CD4-positive, alpha-beta memory T cell (primary cell): ENCODE data around the gene JCAD. TPM values are rescaled to one million over a fixed set of nuclear protein-coding genes. Genes with fewer than 3 reads are reported as not detected.

Experiments used
- CTCF ChIA-PET: fragments of 350-600 bp; sonication (Branson Sonifier 250); formaldehyde crosslinking; loops from one replicate; lab custom pipeline; 2021; ENCODE audit warnings: inconsistent platforms; ENCODE audit not compliant: partially characterized antibody; lab: Charles Lee
- POLR2A ChIA-PET: fragments of 350-600 bp; sonication (Branson Sonifier 250); formaldehyde crosslinking; loops from one replicate; lab custom pipeline; 2021; ENCODE audit not compliant: partially characterized antibody; lab: Charles Lee
- DNase-seq, 5 donors: peaks; one replicate each; pipeline versions ENCODE4 v3.0.0 to v3.0.0-alpha.2; 2020 to 2022; ENCODE audit warnings: mixed read lengths in 1 of 5
- H3K27ac ChIP-seq: one replicate; pipeline ENCODE4 v1.7.0; 2013; ENCODE audit warnings: low read depth, low read length
- H3K27me3 ChIP-seq: 2 replicates; pipeline ENCODE4 v1.7.0; 2013; ENCODE audit warnings: mild to moderate bottlenecking, low read length, moderate library complexity; ENCODE audit not compliant: insufficient read depth
- H3K36me3 ChIP-seq: 2 replicates; pipeline ENCODE4 v1.7.0; 2013; ENCODE audit warnings: mild to moderate bottlenecking, low read length, moderate library complexity; ENCODE audit not compliant: insufficient read depth
- H3K4me1 ChIP-seq: 2 replicates; pipeline ENCODE4 v1.7.0; 2013; ENCODE audit warnings: mild to moderate bottlenecking, low read length, moderate library complexity; ENCODE audit not compliant: insufficient read depth
- H3K4me3 ChIP-seq, 2 donors: one replicate each; pipeline ENCODE4 v1.7.0; 2013; ENCODE audit warnings: low read length in 2 of 2, mild to moderate bottlenecking in 1 of 2
- H3K9me3 ChIP-seq, 2 donors: one replicate each; pipeline ENCODE4 v1.7.0; 2013; ENCODE audit warnings: low read length in 2 of 2, control low read depth in 1 of 2; ENCODE audit not compliant: control insufficient read depth in 1 of 2
- H3K27ac Mint-ChIP-seq, 7 donors: one replicate each; pipeline ENCODE4 v1.8.0; 2020 to 2021; ENCODE audit warnings: mixed read lengths in 7 of 7, mild to moderate bottlenecking in 6 of 7, inconsistent platforms in 3 of 7, moderate library complexity in 3 of 7
- H3K27me3 Mint-ChIP-seq, 2 donors: one replicate each; pipeline ENCODE4 v1.8.0; 2020 to 2021; ENCODE audit warnings: mixed read lengths in 2 of 2
- H3K36me3 Mint-ChIP-seq, 2 donors: one replicate each; pipeline ENCODE4 v1.8.0; 2020 to 2021; ENCODE audit warnings: mixed read lengths in 2 of 2, inconsistent platforms in 1 of 2, mild to moderate bottlenecking in 1 of 2
- H3K4me1 Mint-ChIP-seq, 4 donors: one replicate each; pipeline ENCODE4 v1.8.0; 2020 to 2021; ENCODE audit warnings: mixed read lengths in 4 of 4, mild to moderate bottlenecking in 1 of 4
- H3K4me3 Mint-ChIP-seq, 8 donors: one replicate each; pipeline ENCODE4 v1.8.0; 2020 to 2021; ENCODE audit warnings: mixed read lengths in 8 of 8, mild to moderate bottlenecking in 7 of 8, moderate library complexity in 6 of 8, inconsistent platforms in 3 of 8
- H3K9me3 Mint-ChIP-seq, 8 donors: one replicate each; pipeline ENCODE4 v1.8.0; 2020 to 2021; ENCODE audit warnings: mixed read lengths in 8 of 8, mild to moderate bottlenecking in 5 of 8, inconsistent platforms in 3 of 8, moderate library complexity in 1 of 8
- intact Hi-C: fragments of 100-400 bp; cut with micrococcal nuclease; formaldehyde crosslinking; loops from one replicate; pipeline ENCODE4 v1.15.1; 2023
- polyA plus RNA-seq, 2 donors: library from polyadenylated mRNA; unstranded; fragments of 300-500 nt; fragmentation: Illumina TruSeq; gene quantifications; one replicate each; pipeline ENCODE4 v1.2.3, GENCODE V29; 2021
- total RNA-seq, 2 experiments: library from RNA; stranded (reverse); gene quantifications; one replicate each; pipeline ENCODE4 v1.2.3, GENCODE V29; 2021

JCAD gene
- total and polyA plus RNA-seq, 4 experiments from 2014 or later, result not detected

- H3K4me3 ChIP-seq, result no peak overlapping the region
- no peak overlapping the region for H3K4me3 Mint-ChIP-seq
- no peak overlapping the region for H3K27ac Mint-ChIP-seq
- peaks cover 7 to 21% of the 10 kb centered on the region in 2 donors for H3K27me3 Mint-ChIP-seq
- no peaks in the 10 kb centered on the region for H3K36me3 Mint-ChIP-seq
- no peak overlapping the region for H3K27ac ChIP-seq
- CTCF ChIA-PET, result interaction anchor here (1.6 kb wide), 1 partner anchor 26 kb away, joined by 3 read pairs; no protein-coding TSS in a partner anchor
- H3K36me3 ChIP-seq, result no peaks in the 10 kb centered on the region
- H3K4me1 Mint-ChIP-seq, result no peaks in the 10 kb centered on the region
- H3K9me3 Mint-ChIP-seq, result peaks cover 0 to 12% (median 8%) of the 10 kb centered on the region in 8 donors
- no peak for DNase-seq
- no peaks in the 10 kb centered on the region for H3K4me1 ChIP-seq
- H3K9me3 ChIP-seq, result no peaks in the 10 kb centered on the region
- intact Hi-C loops, result no loop called here
- POLR2A ChIA-PET, result no interaction called here
- no peaks in the 10 kb centered on the region for H3K27me3 ChIP-seq
Observed at GRCh38 chr10:29976134-29976533, 83.3 kb downstream of the JCAD start.

GRCh38 chr10:29974773-29975172 is 84.6 kb downstream of the JCAD start:
- Histone ChIP-seq H3K4me3 (no peak overlapping the region), H3K27me3 (no peaks in the 10 kb centered on the region), H3K36me3 (no peaks in the 10 kb centered on the region), H3K4me1 (no peaks in the 10 kb centered on the region), H3K9me3 (no peaks in the 10 kb centered on the region), H3K27ac (no peak overlapping the region)
- Mint-ChIP-seq H3K4me1 (no peaks in the 10 kb centered on the region), H3K4me3 (no peak overlapping the region), H3K27ac (no peak overlapping the region), H3K9me3 (peaks cover 0 to 12% (median 8%) of the 10 kb centered on the region in 8 donors), H3K36me3 (no peaks in the 10 kb centered on the region), H3K27me3 (peaks cover 7 to 19% of the 10 kb centered on the region in 2 donors)
- ChIA-PET POLR2A (no interaction called here), CTCF (no interaction called here)
- intact Hi-C loops, result no loop called here
- no peak for DNase-seq

DNA sequence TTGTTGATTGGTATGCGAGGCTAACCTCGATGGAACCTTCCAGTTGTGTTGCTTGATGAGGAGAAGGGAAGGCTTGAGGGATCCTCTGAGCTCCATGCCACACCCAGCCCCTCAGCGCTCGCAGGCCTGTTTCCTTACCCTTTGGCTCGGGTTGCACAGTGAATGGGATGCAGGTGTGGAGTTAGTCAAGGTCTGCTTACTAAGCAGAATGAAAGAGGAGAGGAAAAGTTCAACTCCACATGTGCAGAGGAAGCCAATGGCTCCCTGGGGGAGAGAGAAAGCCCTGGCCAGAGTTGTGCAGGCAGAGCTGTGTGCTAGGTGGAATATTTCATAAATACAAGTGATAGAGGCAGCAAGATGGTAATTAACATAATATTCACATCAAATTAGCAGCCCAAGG is 85.5 kb downstream of the JCAD start:
- Histone ChIP-seq H3K4me1 (no peaks in the 10 kb centered on the region), H3K27me3 (no peaks in the 10 kb centered on the region), H3K9me3 (no peaks in the 10 kb centered on the region), H3K27ac (no peak overlapping the region), H3K4me3 (no peak overlapping the region), H3K36me3 (no peaks in the 10 kb centered on the region)
- CTCF ChIA-PET, result no interaction called here
- H3K27ac Mint-ChIP-seq, result no peak overlapping the region
- H3K4me3 Mint-ChIP-seq, result no peak overlapping the region
- H3K36me3 Mint-ChIP-seq, result no peaks in the 10 kb centered on the region
- H3K9me3 Mint-ChIP-seq, result peaks cover 0 to 12% (median 8%) of the 10 kb centered on the region in 8 donors
- intact Hi-C loops, result no loop called here
- DNase-seq, result no peak
- peaks cover 7 to 20% of the 10 kb centered on the region in 2 donors for H3K27me3 Mint-ChIP-seq
- POLR2A ChIA-PET, result no interaction called here
- no peaks in the 10 kb centered on the region for H3K4me1 Mint-ChIP-seq

DNA sequence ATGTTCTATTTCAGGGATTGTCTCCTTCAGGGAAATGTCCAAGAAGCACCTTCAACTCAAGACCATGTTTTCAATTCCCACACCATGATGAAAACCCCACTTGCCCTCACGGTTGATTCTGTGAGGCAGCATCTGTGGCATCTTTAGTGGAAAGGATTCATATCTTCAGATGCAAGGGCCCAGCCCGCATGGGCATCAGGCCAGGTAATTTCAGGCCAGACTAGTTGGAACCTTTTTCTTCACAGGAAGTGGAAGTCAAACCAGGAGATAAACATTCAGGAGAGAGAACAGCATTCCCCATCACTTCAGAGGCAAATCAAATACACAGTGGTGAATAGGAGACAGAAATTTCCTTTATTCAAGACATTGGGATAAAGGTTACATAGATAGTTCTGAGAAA is 88.8 kb downstream of the JCAD start:
- ChIA-PET POLR2A (no interaction called here), CTCF (no interaction called here)
- Histone ChIP-seq H3K4me3 (no peak overlapping the region), H3K36me3 (no peaks in the 10 kb centered on the region), H3K9me3 (no peaks in the 10 kb centered on the region), H3K4me1 (no peaks in the 10 kb centered on the region), H3K27me3 (no peaks in the 10 kb centered on the region), H3K27ac (no peak overlapping the region)
- no peak for DNase-seq
- intact Hi-C loops, result no loop called here
- Mint-ChIP-seq H3K27ac (no peak overlapping the region), H3K27me3 (peaks cover 0 to 10% of the 10 kb centered on the region in 2 donors), H3K36me3 (no peaks in the 10 kb centered on the region), H3K4me1 (no peaks in the 10 kb centered on the region), H3K9me3 (peaks cover 0 to 12% (median 8%) of the 10 kb centered on the region in 8 donors), H3K4me3 (no peak overlapping the region)

- intact Hi-C loops, result no loop called here
- DNase-seq, result no peak
- Histone ChIP-seq H3K36me3 (no peaks in the 10 kb centered on the region), H3K27me3 (no peaks in the 10 kb centered on the region), H3K4me1 (no peaks in the 10 kb centered on the region), H3K27ac (no peak overlapping the region), H3K9me3 (no peaks in the 10 kb centered on the region), H3K4me3 (no peak overlapping the region)
- H3K4me3 Mint-ChIP-seq, result no peak overlapping the region
- peaks cover 0 to 11% (median 7%) of the 10 kb centered on the region in 8 donors for H3K9me3 Mint-ChIP-seq
- peaks cover 0 to 9% of the 10 kb centered on the region in 2 donors for H3K27me3 Mint-ChIP-seq
- CTCF ChIA-PET, result no interaction called here
- no peak overlapping the region for H3K27ac Mint-ChIP-seq
- H3K36me3 Mint-ChIP-seq, result no peaks in the 10 kb centered on the region
- POLR2A ChIA-PET, result no interaction called here
- no peaks in the 10 kb centered on the region for H3K4me1 Mint-ChIP-seq
Observed at GRCh38 chr10:29970012-29970396, 89.4 kb downstream of the JCAD start.

GRCh38 chr10:29969255-29970011 is 90.0 kb downstream of the JCAD start:
- H3K27ac Mint-ChIP-seq, result no peak overlapping the region
- H3K9me3 Mint-ChIP-seq, result peaks cover 0 to 6% (median 1%) of the 10 kb centered on the region in 8 donors
- no peaks in the 10 kb centered on the region for H3K36me3 Mint-ChIP-seq
- no peak overlapping the region for H3K4me3 ChIP-seq
- H3K27me3 ChIP-seq, result no peaks in the 10 kb centered on the region
- no peak for DNase-seq
- ChIA-PET CTCF (no interaction called here), POLR2A (no interaction called here)
- H3K4me1 Mint-ChIP-seq, result no peaks in the 10 kb centered on the region
- no peak overlapping the region for H3K4me3 Mint-ChIP-seq
- H3K4me1 ChIP-seq, result no peaks in the 10 kb centered on the region
- peaks cover 0 to 9% of the 10 kb centered on the region in 2 donors for H3K27me3 Mint-ChIP-seq
- no peak overlapping the region for H3K27ac ChIP-seq
- intact Hi-C loops, result no loop called here
- H3K9me3 ChIP-seq, result no peaks in the 10 kb centered on the region
- no peaks in the 10 kb centered on the region for H3K36me3 ChIP-seq

DNA sequence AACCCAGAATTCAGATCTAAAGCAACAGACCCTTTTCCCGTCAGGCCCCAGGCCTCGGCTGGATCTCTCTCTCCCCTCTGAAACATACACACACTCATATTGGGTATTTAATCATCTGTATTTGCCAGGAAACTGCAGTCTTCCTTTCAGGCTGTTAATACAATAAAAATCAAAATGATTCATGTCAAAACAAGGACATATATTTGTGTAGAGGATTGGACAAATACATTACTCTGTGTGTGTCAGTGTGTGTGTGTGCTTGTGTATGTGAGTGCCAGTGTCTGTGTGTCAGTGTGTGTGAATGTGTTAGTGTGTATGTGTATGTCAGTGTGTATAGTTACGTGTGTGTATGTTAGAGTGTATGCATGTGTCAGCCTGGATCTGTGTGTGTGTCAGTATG is 90.8 kb downstream of the JCAD start:
- no peak overlapping the region for H3K27ac Mint-ChIP-seq
- no peak overlapping the region for H3K4me3 Mint-ChIP-seq
- intact Hi-C loops, result no loop called here
- no peaks in the 10 kb centered on the region for H3K4me1 ChIP-seq
- H3K27me3 ChIP-seq, result no peaks in the 10 kb centered on the region
- H3K9me3 ChIP-seq, result no peaks in the 10 kb centered on the region
- no peak overlapping the region for H3K27ac ChIP-seq
- H3K36me3 Mint-ChIP-seq, result no peaks in the 10 kb centered on the region
- DNase-seq, result no peak
- no peaks in the 10 kb centered on the region for H3K4me1 Mint-ChIP-seq
- CTCF ChIA-PET, result no interaction called here
- peaks cover 0 to 10% of the 10 kb centered on the region in 2 donors for H3K27me3 Mint-ChIP-seq
- POLR2A ChIA-PET, result no interaction called here
- H3K4me3 ChIP-seq, result no peak overlapping the region
- H3K36me3 ChIP-seq, result no peaks in the 10 kb centered on the region
- H3K9me3 Mint-ChIP-seq, result peaks cover 0 to 1% (median 0%) of the 10 kb centered on the region in 8 donors
